A673 (cell line): Measurements from ENCODE around the gene RALB. TPM values are rescaled to one million over a fixed set of nuclear protein-coding genes. Genes with fewer than 3 reads are reported as not detected.

ENCODE experiments used
- BruUV-seq: library from RNA; stranded (reverse); fragments of 400-500 nt; replicated peaks from 2 replicates; lab custom pipeline; 2021; lab: Mats Ljungman, UMichigan
- CTCF ChIA-PET: fragments of 300-600 bp; sonication (Branson Sonifier 250); formaldehyde crosslinking; loops from one replicate; lab custom pipeline; 2022; ENCODE audit warnings: antibody characterized with exemption; lab: Charles Lee
- POLR2A ChIA-PET: fragments of 300-600 bp; sonication (Branson Sonifier 250); formaldehyde crosslinking; loops from one replicate; lab custom pipeline; 2022; ENCODE audit warnings: antibody characterized with exemption; ENCODE audit not compliant: low non-redundant PET; lab: Charles Lee
- DNase-seq: peaks from one replicate; pipeline ENCODE4 v3.0.0-alpha.2; 2015; ENCODE audit warnings: low spot score
- H3K27ac ChIP-seq: fragments of 200-600 bp; sonication (generic); 2 replicates; pipeline ENCODE4 v1.5.1; 2016; ENCODE audit warnings: mixed run types, low read depth, mild to moderate bottlenecking, mixed read lengths, antibody characterized with exemption, low read length; ENCODE audit not compliant: poor library complexity, severe bottlenecking
- H3K27me3 ChIP-seq: fragments of 200-600 bp; sonication (generic); replicated peaks from 2 replicates; pipeline ENCODE4 v1.6.1; 2017; ENCODE audit warnings: mixed run types, low read depth, mild to moderate bottlenecking, mixed read lengths, antibody characterized with exemption, low read length; ENCODE audit not compliant: insufficient read depth, poor library complexity
- H3K36me3 ChIP-seq: fragments of 200-600 bp; sonication (generic); 2 replicates; pipeline ENCODE4 v1.6.1; 2016; ENCODE audit warnings: mixed run types, mild to moderate bottlenecking, mixed read lengths, antibody characterized with exemption, low read length; ENCODE audit not compliant: insufficient read depth, poor library complexity, severe bottlenecking
- H3K4me1 ChIP-seq: fragments of 200-600 bp; sonication (generic); 2 replicates; pipeline ENCODE4 v1.6.1; 2017; ENCODE audit warnings: mixed run types, mild to moderate bottlenecking, mixed read lengths, antibody characterized with exemption, low read length; ENCODE audit not compliant: insufficient read depth, poor library complexity, severe bottlenecking
- H3K4me3 ChIP-seq: fragments of 200-600 bp; sonication (generic); 2 replicates; pipeline ENCODE4 v1.5.1; 2016; ENCODE audit warnings: low read depth, mixed run types, mild to moderate bottlenecking, mixed read lengths, low read length; ENCODE audit not compliant: poor library complexity, severe bottlenecking
- H3K9me3 ChIP-seq: fragments of 200-600 bp; sonication (generic); 2 replicates; pipeline ENCODE4 v1.6.1; 2016; ENCODE audit warnings: mixed run types, low read depth, mild to moderate bottlenecking, mixed read lengths, antibody characterized with exemption, low read length; ENCODE audit not compliant: poor library complexity, severe bottlenecking
- CTCF ChIP-seq: fragments of 300-800, 200-600 bp; sonication (generic); conservative IDR thresholded peaks from 2 replicates; pipeline ENCODE4 v1.5.1; 2017; ENCODE audit warnings: low read depth, mild to moderate bottlenecking, antibody characterized with exemption, low read length, moderate library complexity, mixed read lengths
- EZH2 ChIP-seq: fragments of 200-600 bp; sonication (generic); IDR thresholded peaks from 2 replicates; pipeline ENCODE4 v1.6.1; 2017; ENCODE audit warnings: borderline replicate concordance, low read depth, mild to moderate bottlenecking, mixed read lengths, antibody characterized with exemption, low read length; ENCODE audit not compliant: poor library complexity, severe bottlenecking
- intact Hi-C: fragments of 100-400 bp; cut with micrococcal nuclease; formaldehyde crosslinking; loops from one replicate; pipeline ENCODE4 v1.10.0; 2022; ENCODE audit not compliant: unreplicated experiment
- total RNA-seq: library from RNA; stranded (reverse); gene quantifications from 2 replicates; pipeline ENCODE4 v1.2.3, GENCODE V29; 2021

Gene RALB
- total RNA-seq, 1 experiment from 2014 or later = 47.0 TPM

GRCh38 chr2:120317180-120317533 is 64.5 kb downstream of the RALB start:
- CTCF ChIA-PET = no interaction called here
- H3K4me1 ChIP-seq = no peaks in the 10 kb centered on the region
- no TSS peak for BruUV-seq
- POLR2A ChIA-PET = no interaction called here
- TF ChIP-seq CTCF (no peak), EZH2 (no peak)
- DNase-seq = no peak
- no peaks in the 10 kb centered on the region for H3K9me3 ChIP-seq
- no peak overlapping the region for H3K27ac ChIP-seq
- intact Hi-C loops = no loop called here
- H3K27me3 ChIP-seq = no peaks in the 10 kb centered on the region
- H3K4me3 ChIP-seq = no peak overlapping the region
- H3K36me3 ChIP-seq = no peaks in the 10 kb centered on the region

GRCh38 chr2:120317916-120318315 is 65.3 kb downstream of the RALB start:
- no peak for DNase-seq
- intact Hi-C loops = no loop called here
- CTCF ChIA-PET = no interaction called here
- no peaks in the 10 kb centered on the region for H3K9me3 ChIP-seq
- POLR2A ChIA-PET = no interaction called here
- no peak for TF ChIP-seq CTCF
- no peak for TF ChIP-seq EZH2
- no peaks in the 10 kb centered on the region for H3K27me3 ChIP-seq
- no peaks in the 10 kb centered on the region for H3K4me1 ChIP-seq
- BruUV-seq = no TSS peak
- no peak overlapping the region for H3K4me3 ChIP-seq
- H3K27ac ChIP-seq = no peak overlapping the region
- H3K36me3 ChIP-seq = no peaks in the 10 kb centered on the region

GRCh38 chr2:120318626-120319025 is 66.0 kb downstream of the RALB start:
- Histone ChIP-seq H3K4me3 (no peak overlapping the region), H3K9me3 (no peaks in the 10 kb centered on the region), H3K36me3 (no peaks in the 10 kb centered on the region), H3K27me3 (no peaks in the 10 kb centered on the region), H3K27ac (no peak overlapping the region), H3K4me1 (no peaks in the 10 kb centered on the region)
- no TSS peak for BruUV-seq
- CTCF ChIA-PET = no interaction called here
- no peak for DNase-seq
- POLR2A ChIA-PET = no interaction called here
- TF ChIP-seq EZH2 = no peak
- TF ChIP-seq CTCF = no peak
- intact Hi-C loops = no loop called here
